WTC11 (cell line): ENCODE data around the gene DNAH7. TPM values are rescaled to one million over a fixed set of nuclear protein-coding genes. Genes with fewer than 3 reads are reported as not detected.

ENCODE experiments used
- ATAC-seq: fragments of 200-7000 bp; cut with Tn5 transposase; 2 replicates; pipeline ENCODE4 v1.10.0; 2021; ENCODE audit warnings: mild to moderate bottlenecking, moderate library complexity
- CTCF ChIA-PET: fragments of 300-600 bp; sonication (Branson Sonifier 250); formaldehyde crosslinking; loops from one replicate; lab custom pipeline; 2021; ENCODE audit warnings: antibody characterized with exemption; lab: Charles Lee
- POLR2A ChIA-PET: fragments of 350-600 bp; sonication (Branson Sonifier 250); formaldehyde crosslinking; loops from one replicate; lab custom pipeline; 2021; ENCODE audit warnings: antibody characterized with exemption; lab: Charles Lee
- DNase-seq: peaks from one replicate; pipeline ENCODE4 v3.0.0; 2021; ENCODE audit warnings: low spot score
- H3K27ac Mint-ChIP-seq: 2 replicates; pipeline ENCODE4 v1.8.0; 2021; ENCODE audit warnings: mixed read lengths
- H3K27me3 Mint-ChIP-seq: 2 replicates; pipeline ENCODE4 v1.8.0; 2021; ENCODE audit warnings: low read depth, mild to moderate bottlenecking, moderate library complexity, mixed read lengths
- H3K36me3 Mint-ChIP-seq: 2 replicates; pipeline ENCODE4 v1.8.0; 2021; ENCODE audit warnings: mixed read lengths
- H3K4me1 Mint-ChIP-seq: 2 replicates; pipeline ENCODE4 v1.8.0; 2022; ENCODE audit warnings: mixed read lengths
- H3K4me3 Mint-ChIP-seq: 2 replicates; pipeline ENCODE4 v1.8.0; 2021; ENCODE audit warnings: mild to moderate bottlenecking, moderate library complexity, mixed read lengths
- H3K9me3 Mint-ChIP-seq: 2 replicates; pipeline ENCODE4 v1.8.0; 2021; ENCODE audit warnings: mixed read lengths
- CBFB ChIP-seq: sonication (generic); formaldehyde crosslinking; IDR thresholded peaks from 2 replicates; pipeline ENCODE4 v1.8.1; 2022; ENCODE audit warnings: mild to moderate bottlenecking, low read depth, missing genetic modification reagents
- CTCF ChIP-seq: fragments of 200-600 bp; IDR thresholded peaks from 2 replicates; pipeline ENCODE4 v1.8.0; 2022; ENCODE audit warnings: antibody characterized with exemption
- FOXJ3 ChIP-seq: sonication (generic); formaldehyde crosslinking; IDR thresholded peaks from 2 replicates; pipeline ENCODE4 v1.9.0; 2021; ENCODE audit warnings: missing genetic modification reagents, mild to moderate bottlenecking, borderline replicate concordance
- JAZF1 ChIP-seq: fragments of 250-450 bp; sonication (Bioruptor Pico); IDR thresholded peaks from 2 replicates; pipeline ENCODE4 v1.9.0; 2021; ENCODE audit warnings: moderate library complexity, mild to moderate bottlenecking, inconsistent platforms
- MAX ChIP-seq: sonication (generic); formaldehyde crosslinking; IDR thresholded peaks from 2 replicates; pipeline ENCODE4 v1.8.0; 2022; ENCODE audit warnings: mild to moderate bottlenecking, missing genetic modification reagents
- MYBL2 ChIP-seq: sonication (generic); formaldehyde crosslinking; IDR thresholded peaks from 2 replicates; pipeline ENCODE4 v1.8.1; 2023; ENCODE audit warnings: mild to moderate bottlenecking, moderate library complexity, missing genetic modification reagents
- NFYB ChIP-seq: sonication (generic); formaldehyde crosslinking; conservative IDR thresholded peaks from 2 replicates; pipeline ENCODE4 v1.8.0; 2022; ENCODE audit warnings: low read depth, missing genetic modification reagents
- ZBTB21 ChIP-seq: sonication (generic); formaldehyde crosslinking; IDR thresholded peaks from 2 replicates; pipeline ENCODE4 v1.8.1; 2023; ENCODE audit warnings: mild to moderate bottlenecking, missing genetic modification reagents, borderline replicate concordance
- ZBTB43 ChIP-seq: sonication (generic); formaldehyde crosslinking; IDR thresholded peaks from 2 replicates; pipeline ENCODE4 v1.8.1; 2023; ENCODE audit warnings: mild to moderate bottlenecking, missing genetic modification reagents
- ZNF138 ChIP-seq: sonication (generic); formaldehyde crosslinking; conservative IDR thresholded peaks from 2 replicates; pipeline ENCODE4 v1.8.1; 2022; ENCODE audit warnings: mild to moderate bottlenecking, moderate library complexity, missing genetic modification reagents
- ZNF317 ChIP-seq: sonication (generic); formaldehyde crosslinking; IDR thresholded peaks from 2 replicates; pipeline ENCODE4 v1.8.1; 2023; ENCODE audit warnings: low read depth, mild to moderate bottlenecking, moderate library complexity, missing genetic modification reagents, borderline replicate concordance
- ZNF396 ChIP-seq: fragments of 250-450 bp; sonication (Bioruptor Pico); IDR thresholded peaks from 2 replicates; pipeline ENCODE4 v1.8.0; 2021; ENCODE audit warnings: mild to moderate bottlenecking, moderate library complexity, borderline replicate concordance
- ZNF423 ChIP-seq: fragments of 250-450 bp; sonication (Bioruptor Pico); IDR thresholded peaks from 2 replicates; pipeline ENCODE4 v2.1.2; 2022; ENCODE audit warnings: mild to moderate bottlenecking, moderate library complexity
- ZNF425 ChIP-seq: fragments of 250-450 bp; sonication (Bioruptor Pico); conservative IDR thresholded peaks from 2 replicates; pipeline ENCODE4 v1.9.0; 2021; ENCODE audit warnings: mild to moderate bottlenecking
- ZNF512 ChIP-seq: sonication (generic); formaldehyde crosslinking; IDR thresholded peaks from 2 replicates; pipeline ENCODE4 v1.8.1; 2022; ENCODE audit warnings: missing genetic modification reagents, borderline replicate concordance
- ZNF532 ChIP-seq: fragments of 250-450 bp; sonication (Bioruptor Pico); IDR thresholded peaks from 2 replicates; pipeline ENCODE4 v1.9.0; 2021; ENCODE audit warnings: mild to moderate bottlenecking, borderline replicate concordance
- ZNF671 ChIP-seq: fragments of 250-450 bp; sonication (Bioruptor Pico); IDR thresholded peaks from 2 replicates; pipeline ENCODE4 v1.8.0; 2021; ENCODE audit warnings: mild to moderate bottlenecking
- ZSCAN18 ChIP-seq: fragments of 250-450 bp; sonication (Bioruptor Pico); IDR thresholded peaks from 2 replicates; pipeline ENCODE4 v2.1.2; 2022; ENCODE audit warnings: mild to moderate bottlenecking, moderate library complexity
- total RNA-seq: library from RNA; stranded (reverse); gene quantifications from 3 replicates; pipeline ENCODE4 v1.2.3, GENCODE V29; 2021

Gene DNAH7
- total RNA-seq, 1 experiment from 2014 or later, result 0.04 TPM

- ATAC-seq (no peak), DNase-seq (no peak)
- Mint-ChIP-seq H3K36me3 (no peaks in the 10 kb centered on the region), H3K27ac (no peak overlapping the region), H3K4me1 (no peaks in the 10 kb centered on the region), H3K9me3 (peaks cover 3% of the 10 kb centered on the region), H3K27me3 (no peaks in the 10 kb centered on the region), H3K4me3 (no peak overlapping the region)
- CTCF ChIA-PET, result no interaction called here
- TF ChIP-seq CTCF (no peak), MAX (CRISPR knock-in tag) (no peak), ZBTB43 (no peak), MYBL2 (CRISPR knock-in tag) (no peak), CBFB (CRISPR knock-in tag) (no peak), ZNF671 (CRISPR knock-in tag) (no peak), ZNF425 (CRISPR knock-in tag) (no peak), ZBTB21 (CRISPR knock-in tag) (no peak), ZNF138 (no peak), ZSCAN18 (no peak), ZNF317 (CRISPR knock-in tag) (no peak), ZNF396 (no peak), NFYB (CRISPR knock-in tag) (no peak), ZNF423 (no peak), ZNF532 (CRISPR knock-in tag) (no peak), JAZF1 (no peak), FOXJ3 (CRISPR knock-in tag) (no peak), ZNF512 (CRISPR knock-in tag) (no peak)
- POLR2A ChIA-PET, result no interaction called here
These were observed 220.3 kb downstream of the DNAH7 start for GRCh38 chr2:195848119-195848899.
